HepG2 (cell line): ENCODE measurements around the gene RMI2. TPM values are rescaled to one million over a fixed set of nuclear protein-coding genes. Genes with fewer than 3 reads are reported as not detected.

Experiments used
- ARID4A ChIP-seq: sonication (generic); formaldehyde crosslinking; IDR thresholded peaks from 2 replicates; pipeline ENCODE4 v1.5.0; 2020; ENCODE audit warnings: mild to moderate bottlenecking, missing genetic modification reagents, borderline replicate concordance
- CTCF ChIP-seq: sonication (generic); formaldehyde crosslinking; IDR thresholded peaks from 2 replicates; pipeline ENCODE4 v1.5.0; 2020; ENCODE audit warnings: mild to moderate bottlenecking, missing genetic modification reagents, moderate library complexity
- FOXA3 ChIP-seq: IDR thresholded peaks from 2 replicates; pipeline ENCODE4 v1.6.1; 2016; ENCODE audit warnings: missing genetic modification reagents, missing compliant biosample characterization
- HOXA9 ChIP-seq: sonication (generic); formaldehyde crosslinking; IDR thresholded peaks from 2 replicates; pipeline ENCODE4 v1.8.1; 2022; ENCODE audit warnings: missing genetic modification reagents, mild to moderate bottlenecking, moderate library complexity, borderline replicate concordance
- KDM1A ChIP-seq: IDR thresholded peaks from 2 replicates; pipeline ENCODE4 v1.6.1; 2016; ENCODE audit warnings: missing compliant biosample characterization
- POLR2A ChIP-seq, 2 experiments: IDR thresholded peaks; 2 replicates each; pipeline ENCODE4 v1.6.1; 2011; ENCODE audit warnings: low read depth in 2 of 2, low read length in 2 of 2, mild to moderate bottlenecking in 1 of 2, moderate library complexity in 1 of 2; ENCODE audit not compliant: insufficient read depth in 1 of 2
- TBP ChIP-seq: sonication (generic); formaldehyde crosslinking; IDR thresholded peaks from 2 replicates; pipeline ENCODE4 v1.5.0; 2020; ENCODE audit warnings: missing genetic modification reagents
- YEATS4 ChIP-seq: sonication (generic); formaldehyde crosslinking; IDR thresholded peaks from 2 replicates; pipeline ENCODE4 v1.4.0; 2020; ENCODE audit warnings: missing genetic modification reagents, borderline replicate concordance
- ZBTB1 ChIP-seq: sonication (generic); formaldehyde crosslinking; IDR thresholded peaks from 2 replicates; pipeline ENCODE4 v1.4.0; 2020; ENCODE audit warnings: missing genetic modification reagents, borderline replicate concordance
- ZMYM4 ChIP-seq: sonication (generic); formaldehyde crosslinking; IDR thresholded peaks from 2 replicates; pipeline ENCODE4 v1.8.1; 2023; ENCODE audit warnings: mild to moderate bottlenecking, missing genetic modification reagents
- ZNF253 ChIP-seq: sonication (generic); formaldehyde crosslinking; IDR thresholded peaks from 2 replicates; pipeline ENCODE4 v1.8.0; 2022; ENCODE audit warnings: mild to moderate bottlenecking, missing genetic modification reagents, borderline replicate concordance
- ZNF510 ChIP-seq: sonication (generic); formaldehyde crosslinking; IDR thresholded peaks from 2 replicates; pipeline ENCODE4 v1.4.0; 2020; ENCODE audit warnings: low read depth, mild to moderate bottlenecking, missing genetic modification reagents
- ZNF572 ChIP-seq: sonication (generic); formaldehyde crosslinking; IDR thresholded peaks from 2 replicates; pipeline ENCODE4 v1.5.1; 2020; ENCODE audit warnings: mild to moderate bottlenecking, missing genetic modification reagents
- ZNF629 ChIP-seq: sonication (generic); formaldehyde crosslinking; conservative IDR thresholded peaks from 2 replicates; pipeline ENCODE4 v1.5.0; 2020; ENCODE audit warnings: missing genetic modification reagents
- ZNF644 ChIP-seq: IDR thresholded peaks from 2 replicates; pipeline ENCODE4 v1.6.1; 2016; ENCODE audit warnings: low read depth
- ZNF772 ChIP-seq: sonication (generic); formaldehyde crosslinking; IDR thresholded peaks from 2 replicates; pipeline ENCODE4 v1.5.0; 2020; ENCODE audit warnings: mild to moderate bottlenecking, missing genetic modification reagents
- ZNF792 ChIP-seq: IDR thresholded peaks from 2 replicates; pipeline ENCODE4 v1.6.1; 2016
- ZSCAN29 ChIP-seq: sonication (generic); formaldehyde crosslinking; conservative IDR thresholded peaks from 2 replicates; pipeline ENCODE4 v1.4.0; 2020; ENCODE audit warnings: mild to moderate bottlenecking, missing genetic modification reagents
- polyA plus RNA-seq, 8 experiments: library from polyadenylated mRNA; depleted of rRNA in 3 of 8; stranded (reverse) in 7 of 8; unstranded in 1 of 8; fragments of >200 nt; fragmentation: Illumina TruSeq in 4 of 8; extraction: Trizol in 4 of 8; gene quantifications; 2 replicates each; pipeline versions ENCODE4 v1.2.1 to v1.2.3, GENCODE V29; 2011 to 2016; ENCODE audit warnings: low read depth in 4 of 8, missing spikeins in 1 of 8, mixed read lengths in 1 of 8; ENCODE audit not compliant: insufficient read depth in 1 of 8
- total RNA-seq, 5 experiments: library from RNA; depleted of rRNA; stranded (reverse); fragments of >200 nt; fragmentation: Illumina TruSeq; extraction: Trizol; gene quantifications; 2 replicates each; pipeline ENCODE4 v1.2.3, GENCODE V29; 2016; ENCODE audit warnings: low read depth in 1 of 5
- TF ChIP-seq, protein P1 (sequence below): sonication (generic); formaldehyde crosslinking; IDR thresholded peaks from 2 replicates; pipeline ENCODE4 v1.8.1; 2022; ENCODE audit warnings: low read depth, mild to moderate bottlenecking, missing genetic modification reagents
- TF ChIP-seq, protein P2 (sequence below): sonication (generic); formaldehyde crosslinking; IDR thresholded peaks from 2 replicates; pipeline ENCODE4 v1.5.0; 2020; ENCODE audit warnings: missing genetic modification reagents

The RMI2 gene
- total and polyA plus RNA-seq, 2 of the 13 experiments (the other 11 are each of a cell fraction or from before 2014, with no cell fraction given) = 24.5 to 55.7 TPM

DNA sequence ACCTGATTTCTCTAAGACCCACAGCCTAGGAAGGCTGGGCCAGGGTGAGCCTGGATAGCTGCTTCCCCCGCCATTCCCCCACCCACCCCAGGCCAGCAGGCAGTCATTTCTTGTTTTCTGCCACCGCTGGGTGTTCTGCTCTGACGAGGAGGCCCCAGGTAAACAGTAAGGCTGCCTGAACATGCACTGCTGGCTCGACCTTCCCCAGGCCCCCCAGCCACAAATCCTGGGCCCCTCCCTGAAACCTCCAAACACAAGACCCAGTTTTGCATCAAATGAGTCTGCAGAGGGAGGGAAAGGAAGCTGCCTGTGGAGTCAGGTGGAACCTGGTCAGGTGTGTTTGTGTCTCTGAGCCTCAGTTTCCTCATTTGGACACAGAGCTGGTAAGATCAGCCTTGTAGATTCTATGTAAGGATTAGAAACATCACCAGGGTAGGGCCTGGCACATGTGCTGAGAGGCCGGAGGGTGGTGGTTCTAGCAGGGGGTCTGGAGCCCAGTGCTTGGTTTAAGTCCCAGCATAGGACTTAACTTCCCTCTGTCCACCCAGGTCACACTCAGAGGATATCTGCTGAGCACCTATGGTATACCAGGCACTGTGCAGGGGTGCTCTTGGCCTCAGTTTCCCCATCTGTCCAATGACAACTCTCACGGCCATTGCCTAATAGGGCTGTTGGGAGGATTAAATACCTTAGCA lies 45.2 kb upstream of the RMI2 start (continued):
- TF ChIP-seq TBP (CRISPR knock-in tag) (no peak; the same call in 1 of the 2 replicates), FOXA3 (peak; percentile 24; the same call in 1 of the 2 replicates), CTCF (CRISPR knock-in tag) (no peak), ZSCAN29 (CRISPR knock-in tag) (no peak), ZNF644 (CRISPR knock-in tag) (no peak), ZNF572 (CRISPR knock-in tag) (0 out of 2 replicates have a peak, but pooled peaks have one; percentile 43), ZNF629 (CRISPR knock-in tag) (no peak), HOXA9 (CRISPR knock-in tag) (no peak), ZMYM4 (no peak), ZBTB1 (no peak), ZNF772 (CRISPR knock-in tag) (no peak), ZNF510 (CRISPR knock-in tag) (no peak), YEATS4 (no peak), KDM1A (CRISPR knock-in tag) (no peak), ZNF792 (CRISPR knock-in tag) (no peak), ARID4A (CRISPR knock-in tag) (peak; percentile 6; the same call in 1 of the 2 replicates), POLR2A (IDR thresholded peaks at IDR 0.05; ENCODE audit: insufficient read depth in 1 of 2, low read depth in 2 of 2, low read length in 2 of 2) (no peak), ZNF253 (CRISPR knock-in tag) (no peak)
- TF ChIP-seq, protein P1, sequence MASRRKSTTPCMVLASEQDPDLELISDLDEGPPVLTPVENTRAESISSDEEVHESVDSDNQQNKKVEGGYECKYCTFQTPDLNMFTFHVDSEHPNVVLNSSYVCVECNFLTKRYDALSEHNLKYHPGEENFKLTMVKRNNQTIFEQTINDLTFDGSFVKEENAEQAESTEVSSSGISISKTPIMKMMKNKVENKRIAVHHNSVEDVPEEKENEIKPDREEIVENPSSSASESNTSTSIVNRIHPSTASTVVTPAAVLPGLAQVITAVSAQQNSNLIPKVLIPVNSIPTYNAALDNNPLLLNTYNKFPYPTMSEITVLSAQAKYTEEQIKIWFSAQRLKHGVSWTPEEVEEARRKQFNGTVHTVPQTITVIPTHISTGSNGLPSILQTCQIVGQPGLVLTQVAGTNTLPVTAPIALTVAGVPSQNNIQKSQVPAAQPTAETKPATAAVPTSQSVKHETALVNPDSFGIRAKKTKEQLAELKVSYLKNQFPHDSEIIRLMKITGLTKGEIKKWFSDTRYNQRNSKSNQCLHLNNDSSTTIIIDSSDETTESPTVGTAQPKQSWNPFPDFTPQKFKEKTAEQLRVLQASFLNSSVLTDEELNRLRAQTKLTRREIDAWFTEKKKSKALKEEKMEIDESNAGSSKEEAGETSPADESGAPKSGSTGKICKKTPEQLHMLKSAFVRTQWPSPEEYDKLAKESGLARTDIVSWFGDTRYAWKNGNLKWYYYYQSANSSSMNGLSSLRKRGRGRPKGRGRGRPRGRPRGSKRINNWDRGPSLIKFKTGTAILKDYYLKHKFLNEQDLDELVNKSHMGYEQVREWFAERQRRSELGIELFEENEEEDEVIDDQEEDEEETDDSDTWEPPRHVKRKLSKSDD (CRISPR knock-in tag) = no peak
- TF ChIP-seq, protein P2, sequence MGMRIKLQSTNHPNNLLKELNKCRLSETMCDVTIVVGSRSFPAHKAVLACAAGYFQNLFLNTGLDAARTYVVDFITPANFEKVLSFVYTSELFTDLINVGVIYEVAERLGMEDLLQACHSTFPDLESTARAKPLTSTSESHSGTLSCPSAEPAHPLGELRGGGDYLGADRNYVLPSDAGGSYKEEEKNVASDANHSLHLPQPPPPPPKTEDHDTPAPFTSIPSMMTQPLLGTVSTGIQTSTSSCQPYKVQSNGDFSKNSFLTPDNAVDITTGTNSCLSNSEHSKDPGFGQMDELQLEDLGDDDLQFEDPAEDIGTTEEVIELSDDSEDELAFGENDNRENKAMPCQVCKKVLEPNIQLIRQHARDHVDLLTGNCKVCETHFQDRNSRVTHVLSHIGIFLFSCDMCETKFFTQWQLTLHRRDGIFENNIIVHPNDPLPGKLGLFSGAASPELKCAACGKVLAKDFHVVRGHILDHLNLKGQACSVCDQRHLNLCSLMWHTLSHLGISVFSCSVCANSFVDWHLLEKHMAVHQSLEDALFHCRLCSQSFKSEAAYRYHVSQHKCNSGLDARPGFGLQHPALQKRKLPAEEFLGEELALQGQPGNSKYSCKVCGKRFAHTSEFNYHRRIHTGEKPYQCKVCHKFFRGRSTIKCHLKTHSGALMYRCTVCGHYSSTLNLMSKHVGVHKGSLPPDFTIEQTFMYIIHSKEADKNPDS (CRISPR knock-in tag) = no peak
